Non-pigmented ciliary epithelial cell (primary cell): ENCODE measurements around the gene ENPP1.

Experiments
- DNase-seq: peaks from one replicate; pipeline ENCODE4 v3.0.0-alpha.2; 2010; ENCODE audit warnings: low read depth

ENPP1 gene

GRCh38 chr6:131787079-131787478 is 20.7 kb upstream of the ENPP1 start:
- no peak for DNase-seq

- DNase-seq = no peak
Observed at GRCh38 chr6:131787766-131788712, 19.8 kb upstream of the ENPP1 start.

DNA sequence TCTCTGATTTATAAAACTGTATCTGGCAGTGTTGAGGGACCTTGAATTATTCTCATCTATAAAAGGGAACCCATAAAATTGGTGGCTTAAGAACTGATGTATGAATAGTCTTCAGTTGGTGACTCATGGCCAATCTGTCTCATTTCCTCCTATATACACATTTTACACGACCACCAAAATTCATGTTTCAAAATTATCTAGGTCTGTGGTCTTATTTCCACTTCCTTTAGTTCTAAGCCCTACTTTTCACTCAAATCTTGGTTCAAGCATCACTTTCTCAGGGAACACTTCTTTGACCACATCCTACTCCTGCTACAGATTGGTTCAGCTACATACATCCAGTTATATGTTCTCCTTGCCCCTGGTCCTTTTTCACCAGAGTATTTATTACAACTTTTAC is 18.6 kb upstream of the ENPP1 start:
- DNase-seq = no peak

DNA sequence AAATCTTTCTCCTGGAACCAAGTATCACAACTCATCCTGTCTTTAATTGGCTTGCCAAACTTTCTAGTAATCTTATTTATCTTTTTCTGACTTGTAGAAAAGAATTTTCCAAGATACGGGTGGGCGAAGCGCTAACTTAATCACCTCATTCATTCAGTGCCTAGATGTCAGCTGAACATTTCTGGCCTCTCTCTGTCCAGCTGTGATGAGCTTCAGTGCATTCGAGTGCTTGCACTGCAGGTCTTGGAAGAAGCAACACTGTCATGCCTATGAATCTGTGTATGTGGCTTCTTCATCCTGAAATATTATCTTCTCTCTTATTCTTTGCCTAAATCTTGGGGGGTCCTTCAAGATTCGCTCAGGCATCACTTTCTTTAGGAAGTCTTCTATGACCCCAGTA is 16.3 kb upstream of the ENPP1 start:
- no peak for DNase-seq

GRCh38 chr6:131792091-131792496 is 15.7 kb upstream of the ENPP1 start:
- no peak for DNase-seq

- DNase-seq = no peak
Observed at GRCh38 chr6:131795366-131795765, 12.5 kb upstream of the ENPP1 start.

DNA sequence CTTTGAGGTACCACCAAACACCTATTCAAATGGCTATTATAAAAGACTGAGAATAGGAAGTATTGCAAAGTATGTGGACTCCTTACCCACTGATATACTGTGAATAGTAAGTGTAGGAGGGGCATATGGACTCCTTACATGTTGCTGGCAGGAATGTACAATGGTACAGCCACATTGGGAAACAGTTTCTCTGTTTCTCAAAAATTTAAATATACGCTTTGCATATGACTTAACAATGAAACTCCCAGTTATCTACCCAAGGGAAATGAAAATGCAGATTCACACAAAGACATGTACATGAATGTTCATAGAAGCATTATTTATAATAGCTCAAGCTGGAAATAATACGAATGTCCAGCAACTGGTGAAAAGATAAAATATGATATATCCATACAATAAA is 5.5 kb upstream of the ENPP1 start:
- DNase-seq = no peak

GRCh38 chr6:131803007-131803769 is 4.6 kb upstream of the ENPP1 start:
- DNase-seq = no peak

DNA sequence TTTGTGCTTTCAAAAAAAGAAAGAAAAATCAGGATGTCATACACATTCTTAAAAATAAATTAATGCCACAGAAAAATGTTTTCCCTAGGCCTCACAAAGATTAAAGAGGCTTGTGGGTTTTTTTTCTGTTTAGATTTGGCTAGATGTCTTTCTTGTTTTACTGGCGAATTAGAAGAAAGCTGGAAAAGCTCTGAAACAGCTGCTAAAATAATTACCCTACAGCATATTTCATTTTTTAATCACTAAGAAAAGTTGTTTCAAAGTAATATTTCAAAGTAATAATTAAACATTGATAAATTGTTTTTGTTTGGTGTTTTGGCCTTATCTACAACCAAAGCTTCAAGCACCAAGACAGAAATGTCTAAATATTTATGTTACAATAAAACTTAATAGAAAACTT is 3.7 kb upstream of the ENPP1 start:
- no peak for DNase-seq

GRCh38 chr6:131807321-131807643 is 538 bp upstream of the ENPP1 start:
- no peak for DNase-seq

- DNase-seq = no peak
Observed at GRCh38 chr6:131808460-131809269, 845 bp downstream of the ENPP1 start.

DNA sequence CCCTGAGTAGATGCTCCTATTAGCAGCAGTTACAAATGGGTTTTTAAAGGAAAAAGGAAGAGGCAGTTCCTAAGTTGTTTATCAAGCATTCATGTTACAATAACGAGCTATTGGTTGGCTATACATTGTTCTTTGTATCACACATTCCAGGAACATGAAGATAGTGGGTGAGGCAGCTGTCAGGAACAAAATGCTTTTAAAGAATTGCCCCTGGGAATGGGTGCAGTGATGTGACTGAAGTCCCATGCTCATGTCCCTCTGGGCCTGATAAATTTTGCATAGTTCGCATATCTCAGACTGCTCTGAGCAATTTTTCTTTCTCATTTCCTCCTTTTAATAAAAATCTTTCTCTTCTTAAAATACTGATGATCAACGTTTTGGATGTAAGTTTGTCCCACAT is 3.7 kb downstream of the ENPP1 start:
- no peak for DNase-seq

DNA sequence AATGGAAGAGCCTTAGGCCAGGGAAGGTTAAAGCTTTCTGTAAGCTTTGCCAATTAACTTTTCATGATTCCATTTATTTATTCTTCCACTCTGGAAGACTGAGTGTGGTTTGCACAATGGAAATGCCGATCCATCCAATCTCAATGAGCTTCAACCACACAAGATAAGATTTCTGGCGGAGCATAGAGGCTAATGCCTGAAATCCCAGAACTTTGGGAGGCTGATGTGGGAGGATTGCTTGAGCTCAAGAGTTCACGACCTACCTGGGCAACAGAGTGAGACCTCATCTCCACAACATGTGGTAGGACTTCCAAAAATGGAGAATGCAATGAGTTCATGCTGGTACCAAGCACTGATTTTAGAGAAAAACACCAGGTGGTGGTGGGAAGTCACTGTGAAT is 6.2 kb downstream of the ENPP1 start:
- DNase-seq = no peak

GRCh38 chr6:131816869-131817268 is 9.0 kb downstream of the ENPP1 start:
- DNase-seq = no peak

DNA sequence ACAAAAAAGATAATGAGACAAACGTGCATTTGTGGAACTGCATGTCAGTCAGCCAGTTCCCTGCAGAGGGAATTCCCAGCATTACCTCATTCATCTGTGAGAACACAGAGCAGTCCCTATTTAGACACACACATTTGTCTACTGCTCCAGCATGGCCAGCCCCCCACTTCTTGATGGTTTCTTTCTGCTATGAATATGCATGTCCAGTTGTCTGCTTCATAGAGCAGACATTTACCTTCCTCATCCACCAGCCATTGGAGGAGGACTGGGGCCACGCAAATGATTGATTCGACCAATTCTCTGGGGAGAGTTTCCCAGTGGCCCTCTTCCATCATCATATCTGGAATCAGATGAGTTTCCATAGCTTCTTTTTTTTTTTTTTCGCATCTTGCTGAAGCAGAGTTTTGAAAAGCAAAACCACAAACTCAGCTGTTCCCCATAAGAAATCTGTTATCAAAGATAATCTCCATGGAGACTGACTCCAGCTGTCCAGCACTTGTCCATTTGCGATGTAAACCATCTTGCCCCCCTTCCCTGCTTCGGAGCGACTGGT is 11.8 kb downstream of the ENPP1 start:
- no peak for DNase-seq

- no peak for DNase-seq
Observed at GRCh38 chr6:131821010-131821807, 13.4 kb downstream of the ENPP1 start.

GRCh38 chr6:131822119-131822518 is 14.3 kb downstream of the ENPP1 start:
- DNase-seq = no peak

DNA sequence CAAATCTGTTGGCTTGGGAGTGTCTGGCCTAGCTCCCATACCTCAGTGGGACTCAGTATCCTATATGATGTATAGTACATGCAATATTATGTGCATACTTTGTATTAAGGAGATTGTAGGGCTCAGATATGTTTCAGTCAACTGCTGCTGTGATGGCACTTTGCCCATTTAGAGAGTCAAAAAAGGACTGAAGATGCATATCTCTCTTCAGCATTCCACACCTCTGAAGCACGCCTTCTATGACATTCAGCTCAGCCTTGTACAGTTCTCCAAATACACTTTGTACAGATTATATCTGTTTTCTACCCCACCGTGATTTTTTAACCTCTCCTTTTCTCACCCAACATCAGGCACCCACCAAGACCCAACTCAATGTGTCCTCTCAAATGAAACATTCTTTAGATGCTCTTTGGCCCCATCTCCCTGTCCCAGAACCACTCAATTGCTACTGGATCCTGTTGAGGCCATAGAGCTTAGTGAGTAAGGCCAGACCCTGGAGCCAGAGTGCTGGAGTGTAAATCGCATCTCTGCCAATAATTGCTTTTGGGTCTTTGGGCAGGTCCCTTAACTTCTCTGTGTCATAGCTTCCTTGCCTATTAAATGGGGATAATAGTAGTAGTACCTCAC is 15.6 kb downstream of the ENPP1 start:
- no peak for DNase-seq

DNA sequence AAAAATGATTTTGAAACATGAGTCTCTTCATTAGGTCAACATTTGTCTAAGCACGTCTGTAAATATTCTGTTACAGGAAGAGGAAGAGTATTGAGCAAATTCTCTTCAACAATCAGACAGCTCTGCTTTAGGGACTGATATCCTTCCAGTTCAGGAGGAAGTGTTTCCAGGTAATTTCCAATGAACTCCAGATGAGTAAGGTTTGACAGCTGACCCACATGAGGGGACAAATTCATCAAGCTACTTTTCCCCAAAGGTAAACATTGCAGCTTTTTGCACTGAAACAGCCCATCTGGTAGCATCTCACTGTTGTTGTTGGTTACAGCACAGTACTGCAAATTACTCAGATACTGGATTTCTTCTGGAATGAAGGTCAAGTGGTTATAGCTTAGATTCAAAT is 18.1 kb downstream of the ENPP1 start:
- DNase-seq = no peak

DNA sequence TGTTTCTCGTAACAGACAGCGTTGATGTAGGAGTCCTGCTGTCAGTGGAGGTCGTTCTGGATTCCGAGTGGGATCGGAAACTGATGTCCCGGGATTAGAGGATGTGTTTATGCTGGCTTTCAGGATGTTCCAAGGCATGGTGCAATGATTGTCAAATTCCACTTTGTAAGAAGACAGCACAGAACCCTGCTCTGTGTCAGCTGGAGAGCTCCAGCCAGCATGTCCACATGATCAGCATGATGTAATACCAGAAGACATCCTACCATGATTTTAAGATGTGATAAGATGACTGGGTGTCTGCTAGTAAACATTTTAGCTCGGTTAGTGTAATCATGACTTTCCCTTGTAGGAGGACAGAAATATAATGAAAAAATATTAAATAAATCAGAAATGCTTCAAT is 20.3 kb downstream of the ENPP1 start:
- no peak for DNase-seq

DNA sequence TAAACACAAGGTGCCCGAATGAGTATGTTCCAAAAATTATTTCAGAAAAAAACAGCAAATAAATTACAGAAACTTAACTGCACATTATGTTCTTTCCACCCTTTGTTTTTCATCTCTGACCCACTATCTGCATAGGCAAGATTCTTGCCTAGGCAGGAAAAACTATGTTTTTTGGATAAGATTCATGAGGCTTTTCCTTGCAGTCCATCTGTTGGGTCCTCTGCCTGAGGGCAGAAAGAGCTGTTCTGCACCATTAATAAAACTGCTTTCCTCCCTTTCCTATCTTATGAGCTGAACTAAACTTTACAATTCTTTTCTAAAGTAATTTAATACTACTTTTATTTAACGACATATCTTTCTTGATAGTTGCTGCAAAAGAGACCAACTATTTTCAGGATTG is 21.1 kb downstream of the ENPP1 start:
- DNase-seq = no peak
